ENCODE data around the gene SGCA.

- TF ChIP-seq POLR2A (IDR thresholded peaks at IDR 0.05; ENCODE audit: low read depth, low read length) (no peak), TAF1 (IDR thresholded peaks at IDR 0.05; ENCODE audit: low read depth, low read length) (no peak), POU2F2 (IDR thresholded peaks at IDR 0.05; ENCODE audit: low read depth, low read length) (no peak), POLR2AphosphoS5 (IDR thresholded peaks at IDR 0.05; ENCODE audit: low read depth, low read length) (no peak), SPI1 (IDR thresholded peaks at IDR 0.05; ENCODE audit: low read depth, low read length) (no peak), PAX5 (IDR thresholded peaks at IDR 0.05; ENCODE audit: insufficient read depth, low read length, severe bottlenecking) (no peak)
Observed at GRCh38 chr17:50180620-50181019, 14.8 kb downstream of the SGCA start.
